Neuronal stem cell (in vitro differentiated cells): ENCODE results near the gene VPS26B.
"Not testable (repeated sequence)": the region's sequence is repeated elsewhere in the genome, so short reads cannot be mapped to it uniquely, and the experiment has no call there.

Experiments
- DNase-seq: peaks from one replicate; pipeline ENCODE4 v3.0.0-alpha.2; 2013; ENCODE audit warnings: low spot score
- H2AFZ ChIP-seq: one replicate; pipeline ENCODE4 v1.6.1; 2013; ENCODE audit warnings: mild to moderate bottlenecking, low read length, inconsistent platforms
- H2AK5ac ChIP-seq: 2 replicates; pipeline ENCODE4 v1.6.1; 2013; ENCODE audit warnings: low read depth, mild to moderate bottlenecking, inconsistent platforms, low read length, moderate library complexity, mixed read lengths
- H2BK120ac ChIP-seq: 2 replicates; pipeline ENCODE4 v1.6.1; 2013; ENCODE audit warnings: low read depth, mild to moderate bottlenecking, inconsistent platforms, low read length, moderate library complexity, mixed read lengths
- H2BK12ac ChIP-seq: one replicate; pipeline ENCODE4 v1.6.1; 2013; ENCODE audit warnings: low read length, inconsistent platforms
- H2BK15ac ChIP-seq: 2 replicates; pipeline ENCODE4 v1.6.1; 2013; ENCODE audit warnings: mild to moderate bottlenecking, low read length, inconsistent platforms, mixed read lengths
- H2BK5ac ChIP-seq: one replicate; pipeline ENCODE4 v1.6.1; 2013; ENCODE audit warnings: inconsistent platforms, mild to moderate bottlenecking, low read length, moderate library complexity
- H3K14ac ChIP-seq: one replicate; pipeline ENCODE4 v1.6.1; 2013; ENCODE audit warnings: low read length, inconsistent platforms
- H3K18ac ChIP-seq: 2 replicates; pipeline ENCODE4 v1.6.1; 2013; ENCODE audit warnings: low read length, inconsistent platforms
- H3K23ac ChIP-seq: 2 replicates; pipeline ENCODE4 v1.6.1; 2013; ENCODE audit warnings: low read depth, mild to moderate bottlenecking, mixed read lengths, low read length, inconsistent platforms; ENCODE audit not compliant: poor library complexity
- H3K27ac ChIP-seq: replicated peaks from 3 replicates; pipeline ENCODE4 v1.5.1; 2013; ENCODE audit warnings: low read length, inconsistent platforms
- H3K27me3 ChIP-seq, 3 experiments: 2 replicates each; pipeline ENCODE4 v1.6.1; 2013; ENCODE audit warnings: low read length in 3 of 3, mild to moderate bottlenecking in 2 of 3, inconsistent platforms in 1 of 3, low read depth in 1 of 3, mixed read lengths in 1 of 3, moderate library complexity in 1 of 3; ENCODE audit not compliant: control insufficient read depth in 3 of 3, insufficient read depth in 3 of 3
- H3K36me3 ChIP-seq, 2 donors: replicated peaks in 1 of 2; 2 replicates each; pipeline ENCODE4 v1.6.1; 2013; ENCODE audit warnings: low read length in 2 of 2; ENCODE audit not compliant: control insufficient read depth in 2 of 2, insufficient read depth in 2 of 2
- H3K4ac ChIP-seq: 2 replicates; pipeline ENCODE4 v1.6.1; 2013; ENCODE audit warnings: inconsistent platforms, mild to moderate bottlenecking, low read length, moderate library complexity
- H3K4me1 ChIP-seq, 2 donors: 1 replicate in 1 of 2; 2 replicates in 1 of 2; pipeline ENCODE4 v1.6.1; 2013; ENCODE audit warnings: low read length in 2 of 2, low read depth in 1 of 2; ENCODE audit not compliant: control insufficient read depth in 2 of 2, insufficient read depth in 1 of 2
- H3K4me2 ChIP-seq: one replicate; pipeline ENCODE4 v1.6.1; 2013; ENCODE audit warnings: mild to moderate bottlenecking, low read length, inconsistent platforms; ENCODE audit not compliant: insufficient read depth, poor library complexity, severe bottlenecking
- H3K4me3 ChIP-seq, 2 donors: 2 replicates each; pipeline ENCODE4 v1.5.1; 2013; ENCODE audit warnings: low read length in 2 of 2, mild to moderate bottlenecking in 2 of 2, inconsistent platforms in 1 of 2, moderate library complexity in 1 of 2
- H3K79me1 ChIP-seq: one replicate; pipeline ENCODE4 v1.6.1; 2013; ENCODE audit warnings: low read depth, mild to moderate bottlenecking, inconsistent platforms, low read length, moderate library complexity
- H3K9ac ChIP-seq: one replicate; pipeline ENCODE4 v1.6.1; 2013; ENCODE audit warnings: mild to moderate bottlenecking, low read depth, low read length, inconsistent platforms; ENCODE audit not compliant: poor library complexity
- H3K9me3 ChIP-seq, 2 donors: replicated peaks in 1 of 2; 2 replicates each; pipeline versions ENCODE3 to v1.6.1; 2013; ENCODE audit warnings: low read length in 2 of 2, mild to moderate bottlenecking in 2 of 2, inconsistent platforms in 1 of 2, low read depth in 1 of 2, mixed read lengths in 1 of 2, moderate library complexity in 1 of 2; ENCODE audit not compliant: control insufficient read depth in 2 of 2, insufficient read depth in 1 of 2
- H4K8ac ChIP-seq: one replicate; pipeline ENCODE4 v1.6.1; 2013; ENCODE audit warnings: low read depth, mild to moderate bottlenecking, inconsistent platforms, low read length, moderate library complexity
- H4K91ac ChIP-seq: one replicate; pipeline ENCODE4 v1.6.1; 2013; ENCODE audit warnings: low read length, low read depth, mild to moderate bottlenecking, inconsistent platforms; ENCODE audit not compliant: poor library complexity
- WGBS, 2 donors: extraction: QIAGEN DNeasy Blood & Tissue Kit; methylation state at CpG; one replicate each; pipeline ENCODE4 v1.1.7; 2013; ENCODE audit warnings: missing lambda C conversion rate in 2 of 2, mixed read lengths in 1 of 2; ENCODE audit not compliant: insufficient read length in 2 of 2, insufficient replicate concordance in 1 of 2; ENCODE audit errors: extremely low coverage in 2 of 2; 5-methylcytosine and 5-hydroxymethylcytosine counted together

The VPS26B gene

GRCh38 chr11:134255184-134255561, 30.7 kb downstream of the VPS26B start:
- not testable (repeated sequence) for H2BK12ac ChIP-seq, H3K27ac ChIP-seq, H4K8ac ChIP-seq, H3K4me1 ChIP-seq, H2BK5ac ChIP-seq, H2AFZ ChIP-seq, H3K14ac ChIP-seq, H3K9me3 ChIP-seq, DNase-seq, H2BK15ac ChIP-seq, H3K4me3 ChIP-seq, H3K27me3 ChIP-seq, H3K23ac ChIP-seq, H2AK5ac ChIP-seq, H3K4ac ChIP-seq, H3K9ac ChIP-seq, H2BK120ac ChIP-seq, H4K91ac ChIP-seq, H3K18ac ChIP-seq, H3K79me1 ChIP-seq, H3K4me2 ChIP-seq
- H3K36me3 ChIP-seq, result peaks cover 10 to 47% of the 10 kb centered on the region in 2 donors
- WGBS, 2 donors, result no CpG with 5 or more reads among the region's 5 CpGs

DNA sequence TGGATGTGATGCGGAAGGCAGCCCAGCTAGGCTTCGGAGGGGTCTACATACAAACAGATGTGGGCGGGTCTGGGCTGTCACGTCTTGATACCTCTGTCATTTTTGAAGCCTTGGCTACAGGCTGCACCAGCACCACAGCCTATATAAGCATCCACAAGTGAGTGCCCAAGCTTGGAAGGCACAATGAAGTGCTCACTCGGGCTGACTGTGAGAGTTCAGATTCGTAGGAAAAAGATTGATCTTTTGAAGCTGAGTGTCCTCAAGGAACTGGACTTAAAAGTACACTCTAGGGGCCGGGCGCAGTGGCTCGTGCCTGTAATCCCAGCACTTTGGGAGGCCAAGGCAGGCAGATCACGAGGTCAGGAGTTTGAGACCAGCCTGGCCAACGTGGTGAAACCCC, 32.6 kb downstream of the VPS26B start:
- no peak overlapping the region for H3K23ac ChIP-seq

GRCh38 chr11:134258577-134258976, 34.1 kb downstream of the VPS26B start:
- Histone ChIP-seq H3K14ac (no peak overlapping the region), H3K36me3 (peaks cover 22 to 63% of the 10 kb centered on the region in 2 donors), H3K27ac (no peak overlapping the region), H3K4ac (no peak overlapping the region), H2AFZ (no peak overlapping the region), H3K23ac (no peak overlapping the region), H3K18ac (no peak overlapping the region), H2BK120ac (no peak overlapping the region), H3K79me1 (no peaks in the 10 kb centered on the region), H4K91ac (no peak overlapping the region), H3K9me3 (no peaks in the 10 kb centered on the region), H2BK5ac (no peak overlapping the region), H3K4me2 (no peak overlapping the region), H3K27me3 (no peaks in the 10 kb centered on the region), H3K4me1 (peaks cover 0 to 3% of the 10 kb centered on the region in 2 donors), H3K9ac (no peak overlapping the region), H4K8ac (no peak overlapping the region), H2AK5ac (no peak overlapping the region), H2BK12ac (no peak overlapping the region), H3K4me3 (no peak overlapping the region), H2BK15ac (no peak overlapping the region)
- WGBS, 2 donors, result no CpG with 5 or more reads among the region's 4 CpGs
- no peak for DNase-seq

More for the DNA sequence above, 32.6 kb downstream of the VPS26B start:
- H3K36me3 ChIP-seq, result peaks cover 16 to 48% of the 10 kb centered on the region in 2 donors
- H3K4me1 ChIP-seq, result peaks cover 0 to 3% of the 10 kb centered on the region in 2 donors
- H3K4me2 ChIP-seq, result no peak overlapping the region
- no peak overlapping the region for H2BK5ac ChIP-seq
- no peak overlapping the region for H3K4ac ChIP-seq
- no peak overlapping the region for H3K18ac ChIP-seq
- H3K27ac ChIP-seq, result no peak overlapping the region
- H4K8ac ChIP-seq, result no peak overlapping the region
- H3K14ac ChIP-seq, result no peak overlapping the region
- no peak overlapping the region for H2BK15ac ChIP-seq
- DNase-seq, result no peak
- H4K91ac ChIP-seq, result no peak overlapping the region
- H2BK12ac ChIP-seq, result no peak overlapping the region
- WGBS, 2 donors, result no CpG with 5 or more reads among the region's 11 CpGs
- no peaks in the 10 kb centered on the region for H3K9me3 ChIP-seq
- no peak overlapping the region for H2AK5ac ChIP-seq
- no peak overlapping the region for H3K4me3 ChIP-seq
- H3K9ac ChIP-seq, result no peak overlapping the region
- H2AFZ ChIP-seq, result no peak overlapping the region
- no peaks in the 10 kb centered on the region for H3K27me3 ChIP-seq
- no peaks in the 10 kb centered on the region for H3K79me1 ChIP-seq
- H2BK120ac ChIP-seq, result no peak overlapping the region

- Histone ChIP-seq H3K9me3 (no peaks in the 10 kb centered on the region), H3K4me3 (no peak overlapping the region), H3K36me3 (peaks cover 22 to 64% of the 10 kb centered on the region in 2 donors), H3K23ac (no peak overlapping the region), H2AFZ (no peak overlapping the region), H3K9ac (no peak overlapping the region), H3K18ac (no peak overlapping the region), H2BK15ac (no peak overlapping the region), H3K14ac (no peak overlapping the region), H3K27me3 (no peaks in the 10 kb centered on the region), H3K4ac (no peak overlapping the region), H2BK120ac (no peak overlapping the region), H4K91ac (no peak overlapping the region), H2AK5ac (no peak overlapping the region), H3K27ac (no peak overlapping the region), H2BK12ac (no peak overlapping the region), H2BK5ac (no peak overlapping the region), H3K4me1 (no peaks in the 10 kb centered on the region), H4K8ac (no peak overlapping the region), H3K79me1 (no peaks in the 10 kb centered on the region), H3K4me2 (no peak overlapping the region)
- DNase-seq, result no peak
Measured at GRCh38 chr11:134260503-134260902, 36.0 kb downstream of the VPS26B start.
